ENCODE measurements around the gene IER3IP1. TPM values are rescaled to one million over a fixed set of nuclear protein-coding genes. Genes with fewer than 3 reads are reported as not detected.

The IER3IP1 gene
- total and polyA plus RNA-seq, 2 of the 4 experiments (the other 2 are of a cell fraction) = 7.0 to 11.7 TPM

DNA sequence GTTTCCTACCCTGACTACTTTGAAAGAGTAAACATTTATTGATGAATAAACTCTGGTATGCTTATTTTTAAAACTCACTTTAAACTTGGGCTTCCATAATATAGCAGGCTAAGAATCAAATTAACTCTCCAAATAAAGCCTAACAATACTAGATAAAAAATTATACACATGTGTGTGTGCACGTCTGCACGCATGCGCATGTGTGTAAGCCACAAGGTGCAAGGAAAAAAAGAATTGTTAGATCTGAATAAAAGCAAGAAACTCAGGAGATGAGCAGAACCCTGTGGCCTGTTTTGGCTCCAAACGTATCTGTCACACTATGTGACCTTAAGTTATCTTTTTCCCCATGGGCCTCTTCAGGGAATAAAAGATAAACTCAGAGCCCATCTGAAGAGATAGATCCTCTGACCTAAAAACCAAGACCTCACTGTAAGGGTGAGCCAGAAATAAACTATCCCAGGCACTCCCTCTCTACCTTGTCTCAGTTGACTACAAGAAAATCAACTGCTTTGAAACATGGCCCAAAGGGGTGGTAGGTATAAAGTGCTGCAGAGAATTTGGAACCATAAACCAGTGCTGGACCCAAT lies 32.2 kb downstream of the IER3IP1 start:
- no CpG with 5 or more reads among the region's 4 CpGs for WGBS, 2 experiments (ENCODE audit: extremely low coverage in 2 of 2, insufficient read length in 1 of 2)
- Histone ChIP-seq H3K9me1 (ENCODE audit: insufficient read depth, low read length) (peaks cover 5% of the 10 kb centered on the region; the same call in 1 of the 2 replicates), H3K4me1 (ENCODE audit: control insufficient read depth, insufficient read depth, low read length) (no peaks in the 10 kb centered on the region), H2BK20ac (ENCODE audit: low read depth, low read length) (no peak overlapping the region), H3K36me3 (ENCODE audit: control insufficient read depth, insufficient read depth, low read length) (0 out of 2 replicates have a peak, but pooled peaks cover 1% of the 10 kb centered on the region), H3K27me3 (ENCODE audit: control insufficient read depth, insufficient read depth, low read length) (no peaks in the 10 kb centered on the region), H3K14ac (replicated peaks; ENCODE audit: low read depth, low read length) (no peak overlapping the region), H2AK9ac (replicated peaks; ENCODE audit: low read depth, low read length, poor library complexity) (no peak overlapping the region), H3K79me1 (ENCODE audit: low read depth in 1 of 2, low read length in 2 of 2) (peaks cover 9 to 45% of the 10 kb centered on the region in 2 experiments), H2BK5ac (ENCODE audit: low read depth, low read length, poor library complexity, severe bottlenecking) (no peak overlapping the region), H4K20me1 (ENCODE audit: insufficient read depth, low read length) (0 out of 2 replicates have a peak, but pooled peaks cover 5% of the 10 kb centered on the region), H3K4me2 (ENCODE audit: low read depth, low read length) (no peak overlapping the region), H3K4me3 (ENCODE audit: insufficient read depth, low read depth, low read length) (no peak overlapping the region), H3K9ac (ENCODE audit: low read depth, low read length) (no peak overlapping the region), H3K18ac (ENCODE audit: low read depth, low read length) (no peak overlapping the region), H3K4ac (ENCODE audit: low read depth, low read length) (no peak overlapping the region), H4K91ac (ENCODE audit: insufficient read depth, low read depth, low read length) (no peak overlapping the region), H3K9me3 (ENCODE audit: control insufficient read depth, insufficient read depth, low read length) (no peaks in the 10 kb centered on the region), H4K5ac (ENCODE audit: low read depth, low read length) (no peak overlapping the region), H2AFZ (replicated peaks; ENCODE audit: low read length, poor library complexity) (no peak overlapping the region), H3K23ac (ENCODE audit: low read depth, low read length) (no peak overlapping the region), H2BK120ac (ENCODE audit: low read depth, low read length) (no peak overlapping the region), H4K8ac (ENCODE audit: low read depth in 2 of 2, low read length in 2 of 2) (no peak overlapping the region), H2AK5ac (ENCODE audit: low read depth, low read length) (no peak overlapping the region), H3K56ac (ENCODE audit: extremely low read depth, insufficient read depth, low read length) (no peak overlapping the region), H2BK15ac (ENCODE audit: low read depth, low read length) (no peak overlapping the region), H3K27ac (ENCODE audit: insufficient read depth, low read length) (no peak overlapping the region)
- BruUV-seq (replicated peaks) = no TSS peak
- intact Hi-C loops (cut with micrococcal nuclease) (no loop called here), dilution Hi-C loops (cut with HindIII; ENCODE audit: low sequenced_read_pairs, unreplicated experiment) (no loop called here), in situ Hi-C loops (cut with MboI; ENCODE audit: low sequenced_read_pairs) (no loop called here)
- DNase-seq (no peak), ATAC-seq (ENCODE audit: low read depth) (no peak)
- TF ChIP-seq MXI1 (IDR thresholded peaks at IDR 0.05; ENCODE audit: borderline replicate concordance, low read depth, low read length) = no peak
- no peak for TF ChIP-seq MAFK (IDR thresholded peaks at IDR 0.05; ENCODE audit: low read depth, low read length)
- TF ChIP-seq, protein P1, sequence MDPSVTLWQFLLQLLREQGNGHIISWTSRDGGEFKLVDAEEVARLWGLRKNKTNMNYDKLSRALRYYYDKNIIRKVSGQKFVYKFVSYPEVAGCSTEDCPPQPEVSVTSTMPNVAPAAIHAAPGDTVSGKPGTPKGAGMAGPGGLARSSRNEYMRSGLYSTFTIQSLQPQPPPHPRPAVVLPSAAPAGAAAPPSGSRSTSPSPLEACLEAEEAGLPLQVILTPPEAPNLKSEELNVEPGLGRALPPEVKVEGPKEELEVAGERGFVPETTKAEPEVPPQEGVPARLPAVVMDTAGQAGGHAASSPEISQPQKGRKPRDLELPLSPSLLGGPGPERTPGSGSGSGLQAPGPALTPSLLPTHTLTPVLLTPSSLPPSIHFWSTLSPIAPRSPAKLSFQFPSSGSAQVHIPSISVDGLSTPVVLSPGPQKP (IDR thresholded peaks at IDR 0.05; ENCODE audit: borderline replicate concordance, low read depth, low read length) = no peak
- no peak for TF ChIP-seq FOS (IDR thresholded peaks at IDR 0.05; ENCODE audit: low read depth, low read length)
- TF ChIP-seq MAZ (IDR thresholded peaks at IDR 0.05; ENCODE audit: borderline replicate concordance, low read depth, low read length) = no peak
- no peak for TF ChIP-seq RAD21 (IDR thresholded peaks at IDR 0.05; ENCODE audit: low read length)
- no peak for TF ChIP-seq POLR2A (IDR thresholded peaks at IDR 0.05; ENCODE audit: low read depth, low read length)
- TF ChIP-seq BHLHE40 (IDR thresholded peaks at IDR 0.05; ENCODE audit: low read depth, low read length) = no peak
- TF ChIP-seq, protein P2, sequence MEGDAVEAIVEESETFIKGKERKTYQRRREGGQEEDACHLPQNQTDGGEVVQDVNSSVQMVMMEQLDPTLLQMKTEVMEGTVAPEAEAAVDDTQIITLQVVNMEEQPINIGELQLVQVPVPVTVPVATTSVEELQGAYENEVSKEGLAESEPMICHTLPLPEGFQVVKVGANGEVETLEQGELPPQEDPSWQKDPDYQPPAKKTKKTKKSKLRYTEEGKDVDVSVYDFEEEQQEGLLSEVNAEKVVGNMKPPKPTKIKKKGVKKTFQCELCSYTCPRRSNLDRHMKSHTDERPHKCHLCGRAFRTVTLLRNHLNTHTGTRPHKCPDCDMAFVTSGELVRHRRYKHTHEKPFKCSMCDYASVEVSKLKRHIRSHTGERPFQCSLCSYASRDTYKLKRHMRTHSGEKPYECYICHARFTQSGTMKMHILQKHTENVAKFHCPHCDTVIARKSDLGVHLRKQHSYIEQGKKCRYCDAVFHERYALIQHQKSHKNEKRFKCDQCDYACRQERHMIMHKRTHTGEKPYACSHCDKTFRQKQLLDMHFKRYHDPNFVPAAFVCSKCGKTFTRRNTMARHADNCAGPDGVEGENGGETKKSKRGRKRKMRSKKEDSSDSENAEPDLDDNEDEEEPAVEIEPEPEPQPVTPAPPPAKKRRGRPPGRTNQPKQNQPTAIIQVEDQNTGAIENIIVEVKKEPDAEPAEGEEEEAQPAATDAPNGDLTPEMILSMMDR (conservative IDR thresholded peaks at IDR 0.05; ENCODE audit: low read depth, low read length) = no peak
- TF ChIP-seq RCOR1 (IDR thresholded peaks at IDR 0.05; ENCODE audit: insufficient replicate concordance, low read length) = no peak
- no peak for TF ChIP-seq RFX5 (IDR thresholded peaks at IDR 0.05; ENCODE audit: low read depth, low read length)
- TF ChIP-seq NFE2L2 (IDR thresholded peaks at IDR 0.05; ENCODE audit: low read depth, low read length) = no peak
- TF ChIP-seq SMC3 (IDR thresholded peaks at IDR 0.05; ENCODE audit: low read depth, low read length) = no peak
- no peak for TF ChIP-seq CEBPB (IDR thresholded peaks at IDR 0.05; ENCODE audit: low read depth, low read length)
- TF ChIP-seq, protein P3, sequence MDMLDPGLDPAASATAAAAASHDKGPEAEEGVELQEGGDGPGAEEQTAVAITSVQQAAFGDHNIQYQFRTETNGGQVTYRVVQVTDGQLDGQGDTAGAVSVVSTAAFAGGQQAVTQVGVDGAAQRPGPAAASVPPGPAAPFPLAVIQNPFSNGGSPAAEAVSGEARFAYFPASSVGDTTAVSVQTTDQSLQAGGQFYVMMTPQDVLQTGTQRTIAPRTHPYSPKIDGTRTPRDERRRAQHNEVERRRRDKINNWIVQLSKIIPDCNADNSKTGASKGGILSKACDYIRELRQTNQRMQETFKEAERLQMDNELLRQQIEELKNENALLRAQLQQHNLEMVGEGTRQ (IDR thresholded peaks at IDR 0.05; ENCODE audit: low read depth, low read length) = no peak
- no peak for TF ChIP-seq CHD1 (IDR thresholded peaks at IDR 0.05; ENCODE audit: low read depth, low read length)
- CTCF ChIA-PET = no interaction called here
- POLR2A ChIA-PET (ENCODE audit: unreplicated experiment) = no interaction called here

Data from IMR-90 (cell line).